ENCODE results near the gene ZNF566. TPM values are rescaled to one million over a fixed set of nuclear protein-coding genes. Genes with fewer than 3 reads are reported as not detected.

Gene ZNF566
- total and polyA plus RNA-seq, 2 donors (not counting 3 experiments of a cell fraction or from before 2014, with no cell fraction given) = 4.7 to 8.5 TPM

- Histone ChIP-seq H3K79me2 (ENCODE audit: control insufficient read depth, insufficient read depth, low read length) (no peaks in the 10 kb centered on the region), H3K27ac (ENCODE audit: insufficient read depth, low read depth, low read length) (no peak overlapping the region), H4K20me1 (replicated peaks; ENCODE audit: control insufficient read depth, extremely low read depth, insufficient read depth, low read length) (no peaks in the 10 kb centered on the region), H3K36me3 (ENCODE audit: control insufficient read depth in 2 of 2, extremely low read depth in 1 of 2, insufficient read depth in 2 of 2, low read length in 2 of 2) (no peaks in the 10 kb centered on the region), H3K9me3 (replicated peaks; ENCODE audit: control insufficient read depth, insufficient read depth, low read length) (peaks cover 9% of the 10 kb centered on the region), H3K4me2 (ENCODE audit: insufficient read depth, low read length) (no peak overlapping the region), H2AFZ (ENCODE audit: low read depth, low read length) (no peak overlapping the region), H3K9me1 (replicated peaks; ENCODE audit: control insufficient read depth, extremely low read depth, insufficient read depth, low read length) (no peaks in the 10 kb centered on the region), H3K27me3 (ENCODE audit: control insufficient read depth in 2 of 2, insufficient read depth in 2 of 2, low read length in 2 of 2) (no peaks in the 10 kb centered on the region), H3K4me3 (replicated peaks in 1 of 3; ENCODE audit: insufficient read depth in 1 of 3, low read depth in 1 of 3, low read length in 3 of 3) (no peak overlapping the region), H3K4me1 (ENCODE audit: control insufficient read depth, extremely low read depth, insufficient read depth, low read length) (no peaks in the 10 kb centered on the region), H3K9ac (replicated peaks; ENCODE audit: extremely low read depth, insufficient read depth, low read length) (no peak overlapping the region)
- no peak for DNase-seq (ENCODE audit: low read depth, low spot score)
- intact Hi-C loops (cut with micrococcal nuclease) = no loop called here
- ChIA-PET POLR2A (no interaction called here), CTCF (no interaction called here)
- no peak for TF ChIP-seq MYC (IDR thresholded peaks at IDR 0.05; ENCODE audit: low read depth, low read length)
- no peak for TF ChIP-seq GATA2 (IDR thresholded peaks at IDR 0.05; ENCODE audit: insufficient read depth, insufficient read length, low read depth, low read length)
- TF ChIP-seq MAX (IDR thresholded peaks at IDR 0.05; ENCODE audit: insufficient read depth, insufficient read length) = no peak
- TF ChIP-seq CTCF (IDR thresholded peaks at IDR 0.05; ENCODE audit: extremely low read depth in 1 of 2, insufficient read depth in 1 of 2, low read depth in 1 of 2, low read length in 2 of 2) = no peak
- TF ChIP-seq EZH2 (IDR thresholded peaks at IDR 0.05; ENCODE audit: borderline replicate concordance, low read depth, low read length, severe bottlenecking) = no peak
- no peak for TF ChIP-seq FOS (IDR thresholded peaks at IDR 0.05; ENCODE audit: borderline replicate concordance, insufficient read depth, low read length)
- TF ChIP-seq POLR2AphosphoS5 (IDR thresholded peaks at IDR 0.05; ENCODE audit: insufficient read depth, low read depth, low read length) = no peak
- TF ChIP-seq POLR2A (IDR thresholded peaks at IDR 0.05; ENCODE audit: low read depth, low read length) = no peak
- TF ChIP-seq JUN (IDR thresholded peaks at IDR 0.05; ENCODE audit: borderline replicate concordance, insufficient read depth, insufficient read length, low read depth) = no peak
- no peak for FAIRE-seq
- dilution Hi-C loops (cut with MboI; ENCODE audit: extremely low pct_ligation_motif_present, low sequenced_read_pairs) = no loop called here
- no TSS peak for BruUV-seq (replicated peaks)
Observed at GRCh38 chr19:36497001-36497400, 7.6 kb upstream of the ZNF566 start.
